ENCODE measurements around the gene B9D1. TPM values are rescaled to one million over a fixed set of nuclear protein-coding genes. Genes with fewer than 3 reads are reported as not detected.

The B9D1 gene
- total RNA-seq, 1 donor, result 21.0 TPM

GRCh38 chr17:19345067-19345460 lies 17.5 kb downstream of the B9D1 start:
- H3K9me3 ChIP-seq (ENCODE audit: low read depth, low read length), result no peaks in the 10 kb centered on the region
- H3K4me1 ChIP-seq (ENCODE audit: insufficient read depth, low read length), result peaks cover 34% of the 10 kb centered on the region
- DNase-seq (ENCODE audit: insufficient read length, low spot score, missing footprints), result peak; percentile 55
- H3K27ac ChIP-seq (ENCODE audit: low read depth, low read length), result no peak overlapping the region
- H3K27me3 ChIP-seq (ENCODE audit: insufficient read depth, low read length), result no peaks in the 10 kb centered on the region
- no peaks in the 10 kb centered on the region for H4K20me1 ChIP-seq (ENCODE audit: insufficient read depth, low read length)
- TF ChIP-seq CTCF (IDR thresholded peaks at IDR 0.05; ENCODE audit: extremely low read depth, low read depth, low read length), result no peak
- no peaks in the 10 kb centered on the region for H3K79me2 ChIP-seq (ENCODE audit: insufficient read depth, low read length)
- no peak overlapping the region for H2AFZ ChIP-seq (ENCODE audit: low read length)
- H3K4me2 ChIP-seq (ENCODE audit: insufficient read depth, low read length), result no peak overlapping the region
- no peak overlapping the region for H3K4me3 ChIP-seq (ENCODE audit: insufficient read depth, low read length)
- H3K36me3 ChIP-seq (ENCODE audit: insufficient read depth, low read length), result no peaks in the 10 kb centered on the region

GRCh38 chr17:19344311-19345066 lies 18.0 kb downstream of the B9D1 start:
- Histone ChIP-seq H3K4me3 (ENCODE audit: insufficient read depth, low read length) (no peak overlapping the region), H3K36me3 (ENCODE audit: insufficient read depth, low read length) (no peaks in the 10 kb centered on the region), H4K20me1 (ENCODE audit: insufficient read depth, low read length) (no peaks in the 10 kb centered on the region), H3K27me3 (ENCODE audit: insufficient read depth, low read length) (no peaks in the 10 kb centered on the region), H3K4me1 (ENCODE audit: insufficient read depth, low read length) (peaks cover 34% of the 10 kb centered on the region), H3K9me3 (ENCODE audit: low read depth, low read length) (no peaks in the 10 kb centered on the region), H3K79me2 (ENCODE audit: insufficient read depth, low read length) (no peaks in the 10 kb centered on the region), H3K4me2 (ENCODE audit: insufficient read depth, low read length) (no peak overlapping the region), H2AFZ (ENCODE audit: low read length) (no peak overlapping the region), H3K27ac (ENCODE audit: low read depth, low read length) (no peak overlapping the region)
- DNase-seq (ENCODE audit: insufficient read length, low spot score, missing footprints), result peak; percentile 26
- TF ChIP-seq CTCF (IDR thresholded peaks at IDR 0.05; ENCODE audit: extremely low read depth, low read depth, low read length), result no peak

GRCh38 chr17:19343671-19344151 lies 18.8 kb downstream of the B9D1 start:
- no peak overlapping the region for H2AFZ ChIP-seq (ENCODE audit: low read length)
- no peaks in the 10 kb centered on the region for H3K36me3 ChIP-seq (ENCODE audit: insufficient read depth, low read length)
- peak; percentile 38 for DNase-seq (ENCODE audit: insufficient read length, low spot score, missing footprints)
- no peaks in the 10 kb centered on the region for H4K20me1 ChIP-seq (ENCODE audit: insufficient read depth, low read length)
- H3K4me2 ChIP-seq (ENCODE audit: insufficient read depth, low read length), result no peak overlapping the region
- no peaks in the 10 kb centered on the region for H3K9me3 ChIP-seq (ENCODE audit: low read depth, low read length)
- H3K79me2 ChIP-seq (ENCODE audit: insufficient read depth, low read length), result no peaks in the 10 kb centered on the region
- H3K27ac ChIP-seq (ENCODE audit: low read depth, low read length), result no peak overlapping the region
- peak; percentile 8 for TF ChIP-seq CTCF (IDR thresholded peaks at IDR 0.05; ENCODE audit: extremely low read depth, low read depth, low read length)
- no peaks in the 10 kb centered on the region for H3K27me3 ChIP-seq (ENCODE audit: insufficient read depth, low read length)
- H3K4me1 ChIP-seq (ENCODE audit: insufficient read depth, low read length), result peaks cover 34% of the 10 kb centered on the region
- no peak overlapping the region for H3K4me3 ChIP-seq (ENCODE audit: insufficient read depth, low read length)

GRCh38 chr17:19343256-19343630 lies 19.3 kb downstream of the B9D1 start:
- H3K4me3 ChIP-seq (ENCODE audit: insufficient read depth, low read length), result no peak overlapping the region
- H2AFZ ChIP-seq (ENCODE audit: low read length), result no peak overlapping the region
- no peaks in the 10 kb centered on the region for H3K27me3 ChIP-seq (ENCODE audit: insufficient read depth, low read length)
- no peaks in the 10 kb centered on the region for H3K36me3 ChIP-seq (ENCODE audit: insufficient read depth, low read length)
- H3K9me3 ChIP-seq (ENCODE audit: low read depth, low read length), result no peaks in the 10 kb centered on the region
- no peaks in the 10 kb centered on the region for H4K20me1 ChIP-seq (ENCODE audit: insufficient read depth, low read length)
- H3K4me2 ChIP-seq (ENCODE audit: insufficient read depth, low read length), result no peak overlapping the region
- DNase-seq (ENCODE audit: insufficient read length, low spot score, missing footprints), result peak; percentile 72
- peaks cover 34% of the 10 kb centered on the region for H3K4me1 ChIP-seq (ENCODE audit: insufficient read depth, low read length)
- TF ChIP-seq CTCF (IDR thresholded peaks at IDR 0.05; ENCODE audit: extremely low read depth, low read depth, low read length), result no peak
- H3K79me2 ChIP-seq (ENCODE audit: insufficient read depth, low read length), result no peaks in the 10 kb centered on the region
- no peak overlapping the region for H3K27ac ChIP-seq (ENCODE audit: low read depth, low read length)
